ENCODE measurements around the gene ZMYM2. TPM values are rescaled to one million over a fixed set of nuclear protein-coding genes. Genes with fewer than 3 reads are reported as not detected.

ZMYM2 gene
- total RNA-seq, 2 experiments from 2014 or later, result 54.2 to 59.9 TPM

- Mint-ChIP-seq H3K27me3 (peaks cover 46% of the 10 kb centered on the region), H3K9me3 (ENCODE audit: low read depth) (no peaks in the 10 kb centered on the region), H3K36me3 (ENCODE audit: low read depth) (no peaks in the 10 kb centered on the region), H3K4me1 (peaks cover 2% of the 10 kb centered on the region), H3K4me3 (no peak overlapping the region), H3K27ac (no peak overlapping the region)
- ChIA-PET CTCF (interaction anchor here (2.1 kb wide), 1 partner anchor 13 kb away, joined by 7 read pairs; no protein-coding TSS in a partner anchor), POLR2A (no interaction called here)
- intact Hi-C loops (cut with DNase I, micrococcal nuclease), result no loop called here
- ATAC-seq (no peak), DNase-seq (no peak)
Measured at GRCh38 chr13:20140487-20140886, 182.0 kb downstream of the ZMYM2 start.

Other genes starting within 250 kb of the ZMYM2 start
- gene PSPC1, start 175.8 kb upstream of the ZMYM2 start, total RNA-seq, result 10 to 100 TPM; 60.2 to 64.0 TPM
- 10 to 100 TPM in 1 of 2 experiments, 1 to 10 TPM in 1; 9.1 to 10.1 TPM for gene ZMYM5, start 95.1 kb upstream of the ZMYM2 start, total RNA-seq
- under 1 TPM; 0.26 to 0.32 TPM for gene GJA3, start 202.3 kb downstream of the ZMYM2 start, total RNA-seq
- gene GJB2, start 234.2 kb downstream of the ZMYM2 start, total RNA-seq, result 1 to 10 TPM; 9.0 to 9.9 TPM

Data from activated CD4-positive, alpha-beta T cell treated with anti-CD3 and anti-CD28 coated beads for 36 hours (primary cell).